Neural crest cell (in vitro differentiated cells): Measurements from ENCODE around the gene SFI1. TPM values are rescaled to one million over a fixed set of nuclear protein-coding genes. Genes with fewer than 3 reads are reported as not detected.

Experiments used
- DNase-seq: peaks from one replicate; pipeline ENCODE4 v3.0.0; 2021; ENCODE audit warnings: low read depth, mixed read lengths, low spot score
- H3K27ac Mint-ChIP-seq: one replicate; pipeline ENCODE4 v1.8.0; 2021; ENCODE audit warnings: mild to moderate bottlenecking, mixed read lengths; ENCODE audit not compliant: unreplicated experiment
- H3K27me3 Mint-ChIP-seq: 2 replicates; pipeline ENCODE4 v1.8.0; 2021; ENCODE audit warnings: low read depth, mild to moderate bottlenecking, mixed read lengths
- H3K36me3 Mint-ChIP-seq: 2 replicates; pipeline ENCODE4 v1.8.0; 2021; ENCODE audit warnings: low read depth, mild to moderate bottlenecking, mixed read lengths
- H3K4me1 Mint-ChIP-seq: 2 replicates; pipeline ENCODE4 v1.8.0; 2021; ENCODE audit warnings: mixed read lengths
- H3K4me3 Mint-ChIP-seq: one replicate; pipeline ENCODE4 v1.8.0; 2021; ENCODE audit warnings: mild to moderate bottlenecking, mixed read lengths
- H3K9me3 Mint-ChIP-seq: 2 replicates; pipeline ENCODE4 v1.8.0; 2021; ENCODE audit warnings: mixed read lengths
- CTCF ChIP-seq: fragments of 200-600 bp; sonication (generic); conservative IDR thresholded peaks from 2 replicates; pipeline ENCODE4 v1.5.0; 2021; ENCODE audit warnings: antibody characterized with exemption, mild to moderate bottlenecking
- total RNA-seq: library from RNA; stranded (reverse); gene quantifications from 2 replicates; pipeline ENCODE4 v1.2.1, GENCODE V29; 2021

SFI1 gene
- total RNA-seq, 1 donor from 2014 or later, result 67.3 TPM

- H3K4me3 Mint-ChIP-seq, result peak overlapping the region; percentile 38
- DNase-seq, result no peak
- no peak for TF ChIP-seq CTCF
- no peaks in the 10 kb centered on the region for H3K9me3 Mint-ChIP-seq
- no peaks in the 10 kb centered on the region for H3K27me3 Mint-ChIP-seq
- no peaks in the 10 kb centered on the region for H3K36me3 Mint-ChIP-seq
- peak overlapping the region; percentile 62 for H3K27ac Mint-ChIP-seq
- peaks cover 24% of the 10 kb centered on the region for H3K4me1 Mint-ChIP-seq
Measured at GRCh38 chr22:31626427-31627150, 130.3 kb downstream of the SFI1 start.

- Mint-ChIP-seq H3K9me3 (no peaks in the 10 kb centered on the region), H3K27me3 (no peaks in the 10 kb centered on the region), H3K36me3 (no peaks in the 10 kb centered on the region), H3K27ac (no peak overlapping the region), H3K4me1 (peaks cover 25% of the 10 kb centered on the region), H3K4me3 (peak overlapping the region; percentile 74)
- TF ChIP-seq CTCF, result no peak
- no peak for DNase-seq
Measured at GRCh38 chr22:31627223-31627731, 130.9 kb downstream of the SFI1 start.

- Mint-ChIP-seq H3K27me3 (no peaks in the 10 kb centered on the region), H3K27ac (no peak overlapping the region), H3K36me3 (no peaks in the 10 kb centered on the region), H3K4me3 (peak overlapping the region; percentile 74), H3K9me3 (no peaks in the 10 kb centered on the region), H3K4me1 (peaks cover 25% of the 10 kb centered on the region)
- no peak for TF ChIP-seq CTCF
- no peak for DNase-seq
Measured at GRCh38 chr22:31628362-31628761, 132.0 kb downstream of the SFI1 start.

GRCh38 chr22:31628969-31629708 lies 132.8 kb downstream of the SFI1 start:
- H3K4me1 Mint-ChIP-seq, result peaks cover 29% of the 10 kb centered on the region

GRCh38 chr22:31629741-31630184 lies 133.4 kb downstream of the SFI1 start:
- no peak for TF ChIP-seq CTCF
- DNase-seq, result no peak
- Mint-ChIP-seq H3K27me3 (no peaks in the 10 kb centered on the region), H3K36me3 (no peaks in the 10 kb centered on the region), H3K4me1 (peaks cover 23% of the 10 kb centered on the region), H3K27ac (no peak overlapping the region), H3K4me3 (peak overlapping the region; percentile 74), H3K9me3 (no peaks in the 10 kb centered on the region)

More at GRCh38 chr22:31628969-31629708, 132.8 kb downstream of the SFI1 start:
- Mint-ChIP-seq H3K36me3 (no peaks in the 10 kb centered on the region), H3K9me3 (no peaks in the 10 kb centered on the region), H3K4me3 (peak overlapping the region; percentile 74), H3K27ac (no peak overlapping the region), H3K27me3 (no peaks in the 10 kb centered on the region)
- no peak for TF ChIP-seq CTCF
- no peak for DNase-seq
